CD4-positive, alpha-beta T cell (primary cell): ENCODE measurements around the gene CADPS. TPM values are rescaled to one million over a fixed set of nuclear protein-coding genes. Genes with fewer than 3 reads are reported as not detected.

ENCODE experiments used
- ATAC-seq: fragments of 200-7000 bp; cut with Tn5 transposase; one replicate; pipeline ENCODE4 v1.10.0; 2022; ENCODE audit warnings: mild to moderate bottlenecking; ENCODE audit not compliant: poor library complexity
- CTCF ChIA-PET: fragments of 350-600 bp; sonication (Branson Sonifier 250); formaldehyde crosslinking; loops from one replicate; lab custom pipeline; 2021; ENCODE audit warnings: antibody characterized with exemption, inconsistent platforms; lab: Charles Lee
- POLR2A ChIA-PET: fragments of 350-600 bp; sonication (Branson Sonifier 250); formaldehyde crosslinking; loops from one replicate; lab custom pipeline; 2021; ENCODE audit warnings: antibody characterized with exemption, inconsistent platforms; lab: Charles Lee
- DNase-seq, 14 experiments: peaks; one replicate each; pipeline ENCODE4 v3.0.0-alpha.2; 2013 to 2020; ENCODE audit warnings: mixed read lengths in 2 of 14
- H3K27ac ChIP-seq, 2 donors: one replicate each; pipeline versions ENCODE4 v1.5.1 to v1.7.0; 2013; ENCODE audit warnings: low read length in 2 of 2, low read depth in 1 of 2, mild to moderate bottlenecking in 1 of 2
- H3K27me3 ChIP-seq, 2 experiments: 1 replicate in 1 of 2; 2 replicates in 1 of 2; pipeline versions ENCODE4 v1.6.1 to v1.7.0; 2013; ENCODE audit warnings: low read length in 2 of 2, control low read depth in 1 of 2, mild to moderate bottlenecking in 1 of 2, moderate library complexity in 1 of 2; ENCODE audit not compliant: insufficient read depth in 2 of 2, control insufficient read depth in 1 of 2
- H3K36me3 ChIP-seq: one replicate; pipeline ENCODE4 v1.6.1; 2013; ENCODE audit warnings: low read length, control low read depth; ENCODE audit not compliant: insufficient read depth
- H3K4me1 ChIP-seq: one replicate; pipeline ENCODE4 v1.6.1; 2013; ENCODE audit warnings: low read length, control low read depth; ENCODE audit not compliant: insufficient read depth
- H3K4me3 ChIP-seq: one replicate; pipeline ENCODE4 v1.5.1; 2013; ENCODE audit warnings: mild to moderate bottlenecking, low read length, moderate library complexity
- H3K9me3 ChIP-seq, 2 experiments: 1 replicate in 1 of 2; 2 replicates in 1 of 2; pipeline versions ENCODE4 v1.6.1 to v1.7.0; 2013; ENCODE audit warnings: low read length in 2 of 2, mild to moderate bottlenecking in 2 of 2, control low read depth in 1 of 2, moderate library complexity in 1 of 2; ENCODE audit not compliant: control insufficient read depth in 1 of 2, insufficient read depth in 1 of 2
- H3K27ac Mint-ChIP-seq: one replicate; pipeline ENCODE4 v1.8.0; 2020; ENCODE audit warnings: mixed read lengths
- H3K27me3 Mint-ChIP-seq: one replicate; pipeline ENCODE4 v1.8.0; 2021; ENCODE audit warnings: mixed read lengths
- H3K36me3 Mint-ChIP-seq: one replicate; pipeline ENCODE4 v1.8.0; 2021; ENCODE audit warnings: low read depth, mixed read lengths
- H3K4me1 Mint-ChIP-seq: one replicate; pipeline ENCODE4 v1.8.0; 2021; ENCODE audit warnings: low read depth, mixed read lengths
- H3K4me3 Mint-ChIP-seq: one replicate; pipeline ENCODE4 v1.8.0; 2020; ENCODE audit warnings: mild to moderate bottlenecking, mixed read lengths
- H3K9me3 Mint-ChIP-seq: one replicate; pipeline ENCODE4 v1.8.0; 2020; ENCODE audit warnings: mixed read lengths
- intact Hi-C, 2 experiments: fragments of 100-400 bp; cut with DNase I in 1 of 2; cut with micrococcal nuclease in 1 of 2; formaldehyde crosslinking; loops; one replicate each; pipeline versions ENCODE4 v1.15.1 to v1.9.0; 2023 to 2025; cut with DNase I, micrococcal nuclease
- total RNA-seq, 174 experiments: library from RNA in 2 of 174; stranded (reverse) in 2 of 174; gene quantifications; one replicate each; pipeline ENCODE4 v1.2.3 and lab custom pipeline; 2021 to 2026
- TF ChIP-seq, protein P1 (sequence below): fragments of 200-600 bp; IDR thresholded peaks from one replicate; pipeline ENCODE4 v1.8.0; 2022; ENCODE audit warnings: antibody characterized with exemption, mild to moderate bottlenecking

The CADPS gene
- total RNA-seq, 2 experiments from 2014 or later = not detected

DNA sequence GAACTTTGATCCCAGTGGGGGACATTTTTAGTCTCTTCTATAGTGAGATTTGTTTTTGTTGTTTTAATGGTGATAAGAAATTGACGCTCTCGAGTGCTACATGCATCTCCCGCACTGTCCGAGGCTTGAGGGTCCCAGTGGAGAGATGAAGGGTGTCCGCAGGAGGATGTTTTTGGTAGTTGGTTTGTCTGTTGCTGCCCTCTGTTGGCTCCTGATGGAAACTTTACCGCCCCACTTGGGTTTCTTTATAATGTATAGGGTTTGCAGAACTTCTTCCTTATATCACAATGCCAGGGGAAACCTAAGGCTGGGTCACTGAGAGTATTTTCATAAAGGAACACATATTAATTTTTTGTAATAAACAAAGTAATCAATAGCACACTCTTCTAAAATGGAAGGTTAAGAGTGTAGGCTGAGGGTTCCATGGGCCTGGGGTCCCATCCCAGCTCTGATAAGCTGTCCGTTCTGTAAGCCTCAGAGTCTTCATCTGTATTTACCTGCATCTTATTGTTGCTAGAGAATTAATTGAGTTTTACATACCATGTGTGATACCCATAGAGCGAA, 316.6 kb downstream of the CADPS start:
- H3K9me3 ChIP-seq = peaks cover 0 to 4% of the 10 kb centered on the region in 2 experiments
- Mint-ChIP-seq H3K4me1 (no peaks in the 10 kb centered on the region), H3K36me3 (no peaks in the 10 kb centered on the region), H3K9me3 (no peaks in the 10 kb centered on the region), H3K4me3 (no peak overlapping the region), H3K27ac (no peak overlapping the region), H3K27me3 (no peaks in the 10 kb centered on the region)
- ChIA-PET CTCF (no interaction called here), POLR2A (no interaction called here)
- no peaks in the 10 kb centered on the region for H3K4me1 ChIP-seq
- H3K27me3 ChIP-seq = no peaks in the 10 kb centered on the region
- no peaks in the 10 kb centered on the region for H3K36me3 ChIP-seq
- TF ChIP-seq, protein P1, sequence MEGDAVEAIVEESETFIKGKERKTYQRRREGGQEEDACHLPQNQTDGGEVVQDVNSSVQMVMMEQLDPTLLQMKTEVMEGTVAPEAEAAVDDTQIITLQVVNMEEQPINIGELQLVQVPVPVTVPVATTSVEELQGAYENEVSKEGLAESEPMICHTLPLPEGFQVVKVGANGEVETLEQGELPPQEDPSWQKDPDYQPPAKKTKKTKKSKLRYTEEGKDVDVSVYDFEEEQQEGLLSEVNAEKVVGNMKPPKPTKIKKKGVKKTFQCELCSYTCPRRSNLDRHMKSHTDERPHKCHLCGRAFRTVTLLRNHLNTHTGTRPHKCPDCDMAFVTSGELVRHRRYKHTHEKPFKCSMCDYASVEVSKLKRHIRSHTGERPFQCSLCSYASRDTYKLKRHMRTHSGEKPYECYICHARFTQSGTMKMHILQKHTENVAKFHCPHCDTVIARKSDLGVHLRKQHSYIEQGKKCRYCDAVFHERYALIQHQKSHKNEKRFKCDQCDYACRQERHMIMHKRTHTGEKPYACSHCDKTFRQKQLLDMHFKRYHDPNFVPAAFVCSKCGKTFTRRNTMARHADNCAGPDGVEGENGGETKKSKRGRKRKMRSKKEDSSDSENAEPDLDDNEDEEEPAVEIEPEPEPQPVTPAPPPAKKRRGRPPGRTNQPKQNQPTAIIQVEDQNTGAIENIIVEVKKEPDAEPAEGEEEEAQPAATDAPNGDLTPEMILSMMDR = no peak
- ATAC-seq (no peak), DNase-seq (no peak)
- no peak overlapping the region for H3K4me3 ChIP-seq
- intact Hi-C loops = no loop called here
- H3K27ac ChIP-seq = no peak overlapping the region

DNA sequence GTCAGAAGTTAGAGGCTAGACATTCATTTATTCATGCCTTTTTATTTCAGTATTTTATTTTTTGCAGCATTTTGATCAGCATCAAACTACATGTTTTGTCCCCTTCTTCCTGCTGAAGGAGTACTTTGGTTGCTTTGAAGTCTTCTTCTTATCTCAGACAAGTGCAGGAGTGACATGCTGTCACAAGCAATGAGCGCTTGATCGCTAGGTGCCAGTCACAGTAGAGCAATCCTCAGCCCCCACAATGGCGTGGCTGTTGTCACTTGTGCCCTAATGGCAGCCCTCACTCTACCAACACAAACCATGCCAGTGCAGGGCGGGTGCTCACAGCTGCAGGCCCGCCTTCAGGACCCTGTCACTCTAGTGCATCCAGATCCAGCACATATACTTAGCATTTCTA, 317.2 kb downstream of the CADPS start:
- Mint-ChIP-seq H3K4me1 (no peaks in the 10 kb centered on the region), H3K36me3 (no peaks in the 10 kb centered on the region), H3K27me3 (no peaks in the 10 kb centered on the region), H3K9me3 (no peaks in the 10 kb centered on the region), H3K27ac (no peak overlapping the region), H3K4me3 (no peak overlapping the region)
- Histone ChIP-seq H3K9me3 (peaks cover 0 to 4% of the 10 kb centered on the region in 2 experiments), H3K4me3 (no peak overlapping the region), H3K36me3 (no peaks in the 10 kb centered on the region), H3K27me3 (no peaks in the 10 kb centered on the region), H3K4me1 (no peaks in the 10 kb centered on the region), H3K27ac (no peak overlapping the region)
- no peak for ATAC-seq
- TF ChIP-seq, protein P1 = no peak
- POLR2A ChIA-PET = no interaction called here
- CTCF ChIA-PET = no interaction called here
- no peak for DNase-seq
- intact Hi-C loops = no loop called here

DNA sequence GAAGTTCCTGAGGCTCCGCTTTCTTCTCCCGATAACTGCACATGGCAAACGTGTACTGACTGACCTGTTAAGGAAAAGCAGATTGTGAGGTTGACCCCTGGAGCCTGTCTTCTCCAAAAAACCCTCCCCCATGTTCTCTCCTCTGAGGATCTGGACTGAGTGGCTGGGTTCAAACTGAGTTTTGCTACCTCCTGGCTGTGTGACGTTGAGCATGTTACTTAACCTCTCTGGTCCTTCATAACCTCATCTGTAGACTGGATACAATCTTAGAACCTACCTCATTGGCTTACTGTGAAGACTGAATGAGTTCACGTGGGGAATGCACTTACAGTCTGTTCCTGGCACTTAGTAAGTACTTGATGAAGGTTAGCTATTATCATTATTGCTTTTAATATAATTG, 317.8 kb downstream of the CADPS start:
- intact Hi-C loops = no loop called here
- ChIA-PET POLR2A (no interaction called here), CTCF (no interaction called here)
- Histone ChIP-seq H3K27ac (no peak overlapping the region), H3K4me1 (no peaks in the 10 kb centered on the region), H3K27me3 (no peaks in the 10 kb centered on the region), H3K36me3 (no peaks in the 10 kb centered on the region), H3K4me3 (no peak overlapping the region), H3K9me3 (peaks cover 0 to 4% of the 10 kb centered on the region in 2 experiments)
- no peak overlapping the region for H3K4me3 Mint-ChIP-seq
- H3K27ac Mint-ChIP-seq = no peak overlapping the region
- no peaks in the 10 kb centered on the region for H3K36me3 Mint-ChIP-seq
- ATAC-seq (no peak), DNase-seq (no peak)
- H3K27me3 Mint-ChIP-seq = no peaks in the 10 kb centered on the region
- no peaks in the 10 kb centered on the region for H3K4me1 Mint-ChIP-seq
- H3K9me3 Mint-ChIP-seq = no peaks in the 10 kb centered on the region
- TF ChIP-seq, protein P1 = no peak
